Activated T-cell treated with anti-CD3 and anti-CD28 coated beads, Interleukin-2, amount 50 U/mL, for 48 hours (primary cell): Measurements from ENCODE around the gene FLG.
"Not testable (repeated sequence)": the region's sequence is repeated elsewhere in the genome, so short reads cannot be mapped to it uniquely, and the experiment has no call there.

ENCODE experiments used
- DNase-seq, 2 experiments: peaks; one replicate each; pipeline ENCODE4 v3.0.0-alpha.2; 2020

Gene FLG

GRCh38 chr1:152256394-152256793 lies 68.6 kb downstream of the FLG start:
- DNase-seq = not testable (repeated sequence)
